Psoas muscle (tissue), 8 donors: Measurements from ENCODE around the gene RPS2. TPM values are rescaled to one million over a fixed set of nuclear protein-coding genes. Genes with fewer than 3 reads are reported as not detected.
A peak's percentile ranks its signal among the peaks of the same experiment; 100 is the strongest.

Experiments used
- ATAC-seq, 4 donors: fragments of 200-7000 bp; cut with Tn5 transposase; one replicate each; pipeline ENCODE4 v1.9.1; 2020; ENCODE audit warnings: moderate library complexity in 3 of 4, mild to moderate bottlenecking in 2 of 4
- DNase-seq, 2 donors: peaks; one replicate each; pipeline ENCODE4 v3.0.0-alpha.2; 2020
- H3K27ac ChIP-seq: fragments of 200-600 bp; one replicate; pipeline ENCODE4 v1.8.0; 2022
- H3K27me3 ChIP-seq, 3 donors: fragments of 200-600 bp in 1 of 3; one replicate each; pipeline versions ENCODE4 v1.6.1 to v1.8.0; 2013 to 2022; ENCODE audit warnings: low read length in 2 of 3, mild to moderate bottlenecking in 2 of 3, moderate library complexity in 1 of 3; ENCODE audit not compliant: insufficient read depth in 3 of 3
- H3K36me3 ChIP-seq, 2 donors: fragments of 200-600 bp in 1 of 2; one replicate each; pipeline versions ENCODE4 v1.6.1 to v1.8.0; 2013 to 2022; ENCODE audit warnings: low read depth in 1 of 2, mild to moderate bottlenecking in 1 of 2, moderate library complexity in 1 of 2; ENCODE audit not compliant: insufficient read depth in 1 of 2
- H3K4me1 ChIP-seq: fragments of 200-600 bp; one replicate; pipeline ENCODE4 v1.8.0; 2022
- H3K4me3 ChIP-seq: fragments of 200-600 bp; one replicate; pipeline ENCODE4 v1.8.0; 2022; ENCODE audit warnings: mild to moderate bottlenecking
- H3K9me3 ChIP-seq: fragments of 200-600 bp; one replicate; pipeline ENCODE4 v1.8.0; 2022
- WGBS, 3 donors: extraction: QIAGEN DNeasy Blood & Tissue Kit; methylation state at CpG; one replicate each; pipeline versions ENCODE4 v1.1.6 to v1.1.7; 2013; 5-methylcytosine and 5-hydroxymethylcytosine counted together
- intact Hi-C, 2 donors: fragments of 100-400 bp; cut with DNase I; formaldehyde crosslinking; loops; one replicate each; pipeline versions ENCODE4 v1.11.0 to v1.14.2; 2022
- polyA plus RNA-seq, 3 donors: library from polyadenylated mRNA; stranded (reverse); fragments of 200-250 nt; gene quantifications; one replicate each; pipeline ENCODE4 v1.2.3, GENCODE V29; 2013
- total RNA-seq, 4 donors: library from RNA; stranded (reverse); fragmentation: NEBNext Ultra II Directional in 2 of 4; extraction: Animal tissue kit (Norgen Biotek cat#: 25700) in 2 of 4; gene quantifications; one replicate each; pipeline versions ENCODE4 v1.2.1 to v1.2.4, GENCODE V29; 2021 to 2023
- TF ChIP-seq, protein P1 (sequence below): fragments of 200-600 bp; IDR thresholded peaks from one replicate; pipeline ENCODE4 v1.8.0; 2022; ENCODE audit warnings: antibody characterized with exemption
- donor health status: healthy with polysubstance abuse.
- donor health status: DM: no; HTN: no; CAD: no; lungs with moderate emphysema.
- donor health status: Bipolar disorder and iron deficiency.
- donor health status: healthy.
- donor health status: DM: yes; HTN: yes; CAD: no.
- donor health status: DM: no; HTN: no; CAD: no.
- donor health status: DM: no; HTN: no; CAD: no.
- donor health status: DM: yes; HTN: yes; CAD: no.

The RPS2 gene
- total and polyA plus RNA-seq, 7 donors = 1,044 to 3,940 (median 1,902) TPM

DNA sequence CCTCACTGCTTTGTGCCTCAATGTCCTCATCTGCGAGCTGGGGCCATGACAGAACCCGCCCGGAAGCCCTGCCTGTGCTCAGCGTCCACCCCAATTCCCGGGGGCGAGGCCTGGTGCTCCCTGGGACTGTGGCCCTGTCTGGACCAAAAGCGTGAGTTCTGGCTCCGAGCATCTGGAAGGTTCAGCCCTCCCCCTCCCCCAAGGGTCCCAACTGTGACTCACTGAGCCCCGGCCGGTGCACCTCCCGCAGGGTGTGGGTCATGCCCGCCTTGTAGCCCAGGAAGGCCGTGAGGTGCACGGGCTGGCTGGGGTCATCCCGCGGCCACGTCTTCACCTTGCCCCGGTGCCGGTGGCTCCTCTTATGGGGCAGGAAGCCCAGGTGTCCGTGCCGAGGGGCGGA, 10.9 kb downstream of the RPS2 start:
- Histone ChIP-seq H3K9me3 (no peaks in the 10 kb centered on the region), H3K27ac (peak overlapping the region; percentile 90), H3K27me3 (no peaks in the 10 kb centered on the region), H3K4me3 (peak overlapping the region; percentile 76), H3K36me3 (no peaks in the 10 kb centered on the region), H3K4me1 (peaks cover 16% of the 10 kb centered on the region)
- ATAC-seq (peak; percentile 24 to 46 (median 27)), DNase-seq (peak in 1 of 2 donors; percentile 72)
- TF ChIP-seq, protein P1, sequence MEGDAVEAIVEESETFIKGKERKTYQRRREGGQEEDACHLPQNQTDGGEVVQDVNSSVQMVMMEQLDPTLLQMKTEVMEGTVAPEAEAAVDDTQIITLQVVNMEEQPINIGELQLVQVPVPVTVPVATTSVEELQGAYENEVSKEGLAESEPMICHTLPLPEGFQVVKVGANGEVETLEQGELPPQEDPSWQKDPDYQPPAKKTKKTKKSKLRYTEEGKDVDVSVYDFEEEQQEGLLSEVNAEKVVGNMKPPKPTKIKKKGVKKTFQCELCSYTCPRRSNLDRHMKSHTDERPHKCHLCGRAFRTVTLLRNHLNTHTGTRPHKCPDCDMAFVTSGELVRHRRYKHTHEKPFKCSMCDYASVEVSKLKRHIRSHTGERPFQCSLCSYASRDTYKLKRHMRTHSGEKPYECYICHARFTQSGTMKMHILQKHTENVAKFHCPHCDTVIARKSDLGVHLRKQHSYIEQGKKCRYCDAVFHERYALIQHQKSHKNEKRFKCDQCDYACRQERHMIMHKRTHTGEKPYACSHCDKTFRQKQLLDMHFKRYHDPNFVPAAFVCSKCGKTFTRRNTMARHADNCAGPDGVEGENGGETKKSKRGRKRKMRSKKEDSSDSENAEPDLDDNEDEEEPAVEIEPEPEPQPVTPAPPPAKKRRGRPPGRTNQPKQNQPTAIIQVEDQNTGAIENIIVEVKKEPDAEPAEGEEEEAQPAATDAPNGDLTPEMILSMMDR = no peak
- intact Hi-C loops = no loop called here
- 31 to 52% (median 36%) methylated on average over 22 of the region's 22 CpGs for WGBS, 3 donors

DNA sequence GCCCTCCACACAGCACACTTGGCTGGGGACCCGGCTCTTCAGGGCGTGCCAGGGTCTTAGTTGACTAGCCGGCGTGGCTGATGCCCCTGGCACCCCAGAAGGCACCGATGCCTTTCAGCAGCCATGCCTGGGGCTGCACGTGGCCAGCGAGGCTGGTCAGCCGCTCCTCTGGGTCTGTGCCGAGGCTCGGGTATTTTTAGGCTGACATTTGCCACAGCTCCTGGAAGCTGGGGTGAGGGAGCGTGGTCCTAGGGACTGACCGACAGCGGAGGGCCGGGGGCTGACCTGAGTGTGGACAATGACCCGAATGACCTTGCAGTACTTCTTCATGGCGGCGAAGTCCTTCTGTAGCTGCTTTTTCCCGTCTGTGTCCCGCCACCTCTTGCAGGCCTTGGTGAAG, 14.1 kb downstream of the RPS2 start:
- peak overlapping the region; percentile 2 for H3K4me3 ChIP-seq
- intact Hi-C loops = no loop called here
- ATAC-seq = peak; percentile 70 to 75 (median 74)

DNA sequence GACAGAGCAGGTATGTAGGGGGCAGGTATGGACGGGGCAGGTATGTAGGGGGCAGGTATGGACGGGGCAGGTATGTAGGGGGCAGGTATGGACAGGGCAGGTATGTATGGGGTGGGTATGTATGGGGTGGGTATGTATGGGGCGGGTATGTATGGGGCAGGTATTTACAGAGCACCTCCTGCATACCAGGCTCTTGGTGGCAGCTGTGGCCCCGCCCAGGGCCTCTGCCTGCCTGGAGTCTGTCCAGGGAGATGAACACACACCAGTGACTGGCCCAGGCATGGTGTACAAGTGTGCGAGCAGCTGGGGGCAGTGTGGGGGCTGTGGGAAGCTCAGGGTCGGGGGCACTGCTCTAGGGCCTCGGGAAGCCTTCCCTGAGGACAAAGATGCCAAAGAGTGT, 14.6 kb downstream of the RPS2 start:
- WGBS, 3 donors = 28 to 51% (median 43%) methylated on average over 7 of the region's 7 CpGs
- intact Hi-C loops = no loop called here
- peaks cover 35% of the 10 kb centered on the region for H3K4me1 ChIP-seq
- TF ChIP-seq, protein P1 = no peak
- peaks cover 0 to 6% of the 10 kb centered on the region in 2 donors for H3K36me3 ChIP-seq
- peak overlapping the region; percentile 2 for H3K4me3 ChIP-seq
- DNase-seq (peak; percentile 56 to 86), ATAC-seq (peak; percentile 61 to 71 (median 66))
- H3K27ac ChIP-seq = peak overlapping the region; percentile 90
- H3K9me3 ChIP-seq = no peaks in the 10 kb centered on the region
- H3K27me3 ChIP-seq = no peaks in the 10 kb centered on the region

More for the DNA sequence above, 14.1 kb downstream of the RPS2 start:
- H3K27me3 ChIP-seq = no peaks in the 10 kb centered on the region
- H3K36me3 ChIP-seq = peaks cover 0 to 6% of the 10 kb centered on the region in 2 donors
- peaks cover 30% of the 10 kb centered on the region for H3K4me1 ChIP-seq
- peak overlapping the region; percentile 90 for H3K27ac ChIP-seq
- WGBS, 3 donors = 25 to 48% (median 43%) methylated on average over 17 to 19 of the region's 19 CpGs
- peak; percentile 62 to 90 for DNase-seq
- H3K9me3 ChIP-seq = no peaks in the 10 kb centered on the region
- TF ChIP-seq, protein P1 = no peak

DNA sequence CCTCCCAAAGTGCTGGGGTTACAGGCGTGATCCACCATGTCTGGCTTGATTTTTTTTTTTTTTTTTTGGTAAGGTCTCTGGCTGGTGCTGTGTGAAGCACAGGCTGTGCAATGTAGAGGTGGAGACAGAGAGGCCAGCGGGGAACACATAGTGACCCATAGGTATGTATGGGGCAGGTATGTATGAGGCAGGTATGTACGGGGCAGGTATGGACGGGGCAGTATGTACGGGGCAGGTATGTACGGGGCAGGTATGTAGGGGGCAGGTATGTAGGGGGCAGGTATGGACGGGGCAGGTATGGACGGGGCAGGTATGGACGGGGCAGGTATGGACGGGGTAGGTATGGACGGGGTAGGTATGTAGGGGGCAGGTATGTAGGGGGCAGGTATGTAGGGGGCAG, 15.1 kb downstream of the RPS2 start:
- TF ChIP-seq, protein P1 = no peak
- Histone ChIP-seq H3K4me1 (peaks cover 38% of the 10 kb centered on the region), H3K27ac (peak overlapping the region; percentile 30), H3K9me3 (no peaks in the 10 kb centered on the region), H3K27me3 (no peaks in the 10 kb centered on the region), H3K4me3 (no peak overlapping the region), H3K36me3 (peaks cover 0 to 6% of the 10 kb centered on the region in 2 donors)
- ATAC-seq (no peak), DNase-seq (no peak)
- intact Hi-C loops = loop anchor here in 1 of 2 donors (10.0 kb wide), 1 partner anchor 175 kb away; the partner anchor contains the start of genes EME2, MRPS34 and NME3
- WGBS, 3 donors = 86 to 92% (median 91%) methylated on average over 9 to 11 of the region's 11 CpGs

DNA sequence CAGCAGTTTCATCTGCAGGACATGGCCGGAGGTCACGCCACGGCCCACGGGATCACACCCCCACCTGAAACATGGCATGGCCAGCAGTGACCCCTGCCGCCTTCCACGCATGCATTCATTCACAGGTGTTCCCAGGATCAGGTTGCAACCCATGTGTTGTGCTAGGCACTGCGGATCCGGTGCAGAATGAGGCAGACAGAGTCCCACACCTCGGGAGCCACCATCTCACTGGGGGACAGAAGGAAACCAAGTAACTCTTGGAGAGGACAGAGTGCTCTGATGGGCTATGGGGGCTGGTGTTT, 17.3 kb downstream of the RPS2 start:
- Histone ChIP-seq H3K27me3 (no peaks in the 10 kb centered on the region), H3K4me1 (peaks cover 52% of the 10 kb centered on the region), H3K9me3 (no peaks in the 10 kb centered on the region), H3K36me3 (peaks cover 0 to 6% of the 10 kb centered on the region in 2 donors), H3K4me3 (no peak overlapping the region), H3K27ac (peak overlapping the region; percentile 89)
- 19 to 37% (median 34%) methylated on average over 9 of the region's 9 CpGs for WGBS, 3 donors
- intact Hi-C loops = loop anchor here in 1 of 2 donors (10.0 kb wide), 1 partner anchor 173 kb away; the partner anchor contains the start of genes EME2, MRPS34 and NME3
- ATAC-seq (no peak), DNase-seq (no peak)
- TF ChIP-seq, protein P1 = no peak
